ENCODE measurements around the gene KMO.

The KMO gene

DNA sequence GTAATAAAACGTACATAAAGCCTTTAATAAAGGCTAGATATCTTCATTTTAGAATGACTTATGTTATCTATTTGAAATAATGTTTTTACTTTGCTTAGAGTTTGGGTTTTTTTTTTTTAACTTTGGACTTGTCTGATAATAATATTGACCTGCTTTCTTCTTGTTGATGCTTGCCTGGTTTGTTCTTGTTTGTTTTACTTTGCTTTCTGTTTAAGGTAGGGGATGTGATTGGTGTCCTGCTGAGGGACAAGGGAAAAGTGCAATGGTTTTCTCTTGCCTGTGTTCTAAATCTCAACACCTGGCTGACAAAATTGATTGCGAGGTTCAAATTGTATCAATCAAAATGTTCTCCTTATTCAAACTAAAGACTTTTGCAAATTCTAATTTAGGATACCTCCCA is 10.5 kb upstream of the KMO start:
- no peak for DNase-seq
- H3K27me3 ChIP-seq (replicated peaks in 2 of 5; ENCODE audit: control insufficient read depth in 4 of 5, insufficient read depth in 5 of 5, low read length in 4 of 5) = peaks cover 0 to 4% (median 0%) of the 10 kb centered on the region in 5 experiments
- H3K9me3 ChIP-seq (ENCODE audit: control extremely low read depth in 1 of 5, control insufficient read depth in 4 of 5, insufficient read depth in 2 of 5, low read depth in 1 of 5, low read length in 4 of 5) = no peaks in the 10 kb centered on the region
- H3K4me3 ChIP-seq (ENCODE audit: control insufficient read depth in 1 of 7, extremely low read depth in 1 of 7, insufficient read depth in 4 of 7, low read depth in 2 of 7, low read length in 6 of 7) = no peak overlapping the region
- no peak overlapping the region for H3K27ac ChIP-seq (ENCODE audit: insufficient read depth in 1 of 2, low read depth in 1 of 2, low read length in 2 of 2, poor library complexity in 1 of 2, severe bottlenecking in 2 of 2)
- no peaks in the 10 kb centered on the region for H3K36me3 ChIP-seq (ENCODE audit: control insufficient read depth in 4 of 4, insufficient read depth in 4 of 4, low read length in 3 of 4)
- peaks cover 4 to 19% (median 12%) of the 10 kb centered on the region in 4 experiments for H3K4me1 ChIP-seq (ENCODE audit: control extremely low read depth in 1 of 4, control insufficient read depth in 4 of 4, insufficient read depth in 4 of 4, low read length in 3 of 4)
- CTCF ChIA-PET = interaction anchor here (0.5 kb wide), 1 partner anchor 28 kb away, joined by 4 read pairs; no protein-coding TSS in a partner anchor
- no CpG with 5 or more reads among the region's 2 CpGs for WGBS (ENCODE audit: insufficient coverage)
- POLR2A ChIA-PET = no interaction called here

DNA sequence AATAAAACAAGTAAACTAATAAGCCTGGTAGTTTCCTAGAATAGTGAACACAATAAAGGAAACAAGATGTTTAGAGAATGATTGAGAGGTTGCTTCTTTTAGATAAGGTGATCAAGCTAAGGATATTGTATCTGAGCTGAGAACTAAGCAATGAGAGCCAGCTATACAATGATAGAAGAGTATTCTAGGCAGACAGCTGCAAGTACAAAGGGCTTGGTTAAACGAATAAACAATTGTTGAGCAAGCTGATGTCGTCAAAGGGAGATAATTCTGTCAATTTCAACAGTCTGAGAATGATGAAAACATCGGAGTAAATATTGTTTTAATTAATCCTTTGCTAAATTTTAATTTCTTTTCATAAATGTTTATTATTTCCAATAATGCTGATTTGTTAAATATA is 7.2 kb upstream of the KMO start:
- ChIA-PET CTCF (interaction anchor here (1.2 to 1.8 kb wide), 5 partner anchors 25 to 473 kb away, joined by 3 to 6 read pairs (median 4); partner anchors contain the start of gene MAP1LC3C), POLR2A (no interaction called here)
- Histone ChIP-seq H3K27me3 (replicated peaks in 2 of 5; ENCODE audit: control insufficient read depth in 4 of 5, insufficient read depth in 5 of 5, low read length in 4 of 5) (peaks cover 0 to 4% (median 0%) of the 10 kb centered on the region in 5 experiments), H3K36me3 (ENCODE audit: control insufficient read depth in 4 of 4, insufficient read depth in 4 of 4, low read length in 3 of 4) (no peaks in the 10 kb centered on the region), H3K4me3 (ENCODE audit: control insufficient read depth in 1 of 7, extremely low read depth in 1 of 7, insufficient read depth in 4 of 7, low read depth in 2 of 7, low read length in 6 of 7) (no peak overlapping the region), H3K4me1 (ENCODE audit: control extremely low read depth in 1 of 4, control insufficient read depth in 4 of 4, insufficient read depth in 4 of 4, low read length in 3 of 4) (peaks cover 0 to 6% (median 2%) of the 10 kb centered on the region in 4 experiments), H3K27ac (ENCODE audit: insufficient read depth in 1 of 2, low read depth in 1 of 2, low read length in 2 of 2, poor library complexity in 1 of 2, severe bottlenecking in 2 of 2) (no peak overlapping the region), H3K9me3 (ENCODE audit: control extremely low read depth in 1 of 5, control insufficient read depth in 4 of 5, insufficient read depth in 2 of 5, low read depth in 1 of 5, low read length in 4 of 5) (no peaks in the 10 kb centered on the region)
- no peak for DNase-seq
- 100% methylated on average over 1 of the region's 3 CpGs for WGBS (ENCODE audit: insufficient coverage)

DNA sequence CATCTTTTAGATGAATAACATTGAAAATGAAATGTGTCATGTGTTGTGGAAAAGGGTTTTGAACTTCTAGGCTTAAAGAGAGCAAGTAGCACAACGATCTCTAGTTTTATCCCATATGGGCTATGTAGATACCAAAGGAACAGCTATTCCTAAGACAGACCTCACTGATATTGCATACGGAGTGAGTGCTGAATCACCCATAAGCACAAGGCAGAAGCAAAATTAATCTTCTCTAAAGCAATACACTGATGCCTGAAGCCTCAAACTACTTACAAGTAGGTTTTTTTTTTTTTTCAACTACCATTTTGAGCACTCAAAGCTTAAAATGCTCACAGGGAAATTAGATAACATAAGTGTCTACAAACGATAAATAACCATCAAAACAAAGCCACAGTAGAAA is 5.0 kb upstream of the KMO start:
- no peak overlapping the region for H3K4me3 ChIP-seq (ENCODE audit: control insufficient read depth in 1 of 7, extremely low read depth in 1 of 7, insufficient read depth in 4 of 7, low read depth in 2 of 7, low read length in 6 of 7)
- no peaks in the 10 kb centered on the region for H3K36me3 ChIP-seq (ENCODE audit: control insufficient read depth in 4 of 4, insufficient read depth in 4 of 4, low read length in 3 of 4)
- ChIA-PET POLR2A (no interaction called here), CTCF (interaction anchor here (1.2 kb wide), 1 partner anchor 100 kb away, joined by 3 read pairs; no protein-coding TSS in a partner anchor)
- H3K27me3 ChIP-seq (replicated peaks in 2 of 5; ENCODE audit: control insufficient read depth in 4 of 5, insufficient read depth in 5 of 5, low read length in 4 of 5) = peaks cover 0 to 4% (median 0%) of the 10 kb centered on the region in 5 experiments
- no peaks in the 10 kb centered on the region for H3K9me3 ChIP-seq (ENCODE audit: control extremely low read depth in 1 of 5, control insufficient read depth in 4 of 5, insufficient read depth in 2 of 5, low read depth in 1 of 5, low read length in 4 of 5)
- H3K4me1 ChIP-seq (ENCODE audit: control extremely low read depth in 1 of 4, control insufficient read depth in 4 of 4, insufficient read depth in 4 of 4, low read length in 3 of 4) = peaks cover 0 to 11% (median 6%) of the 10 kb centered on the region in 4 experiments
- no peak overlapping the region for H3K27ac ChIP-seq (ENCODE audit: insufficient read depth in 1 of 2, low read depth in 1 of 2, low read length in 2 of 2, poor library complexity in 1 of 2, severe bottlenecking in 2 of 2)
- DNase-seq = no peak
- 93% methylated on average over 2 of the region's 3 CpGs for WGBS (ENCODE audit: insufficient coverage)

DNA sequence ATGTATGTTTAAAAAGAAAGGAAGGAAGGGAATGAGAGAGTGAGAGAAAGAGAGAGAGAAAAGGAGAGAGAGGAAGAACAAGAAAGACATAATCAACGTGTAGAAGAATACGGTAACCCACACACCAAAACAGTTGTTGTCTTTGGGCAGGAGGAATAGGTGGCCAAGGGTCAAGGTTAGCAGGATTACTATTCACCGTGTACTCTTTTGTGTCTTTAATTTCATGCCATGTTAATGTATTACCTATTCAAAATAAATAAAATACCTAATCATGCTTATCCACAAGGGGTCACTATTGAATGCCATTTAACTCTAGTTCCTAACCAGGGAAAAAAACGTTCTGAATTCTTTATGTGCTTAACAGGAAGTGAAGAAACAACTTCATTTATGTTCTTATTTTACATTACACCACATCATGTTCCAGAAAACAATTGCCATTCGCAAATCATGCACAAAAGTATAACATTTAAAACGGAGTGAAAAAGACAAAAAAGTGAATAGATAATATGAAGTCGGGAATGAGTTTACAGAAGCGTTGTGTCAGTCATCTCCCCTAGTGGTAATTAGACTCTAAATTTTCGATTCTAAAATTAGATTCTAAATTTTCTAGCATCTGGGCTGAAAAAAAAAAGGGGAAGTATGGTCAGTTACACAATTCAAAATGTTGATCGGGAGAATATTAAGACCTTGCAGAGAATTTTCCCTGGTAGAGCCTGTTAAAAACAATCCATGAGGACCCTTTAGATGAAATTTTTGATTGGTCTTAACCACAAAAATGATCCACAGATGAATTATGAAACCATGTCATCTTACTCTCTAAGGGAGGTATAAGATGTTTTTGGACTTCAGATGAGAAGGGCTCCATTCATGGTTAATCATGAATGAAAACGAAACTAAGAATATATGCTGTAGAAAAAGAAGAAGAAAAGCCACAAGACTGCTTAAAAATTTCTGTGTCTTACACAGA is 700 bp upstream of the KMO start:
- peak; percentile 87 to 92 (median 92) for DNase-seq
- Histone ChIP-seq H3K4me3 (ENCODE audit: control insufficient read depth in 1 of 7, extremely low read depth in 1 of 7, insufficient read depth in 4 of 7, low read depth in 2 of 7, low read length in 6 of 7) (peak overlapping the region in 6 of 7 experiments; percentile 68 to 100 (median 86)), H3K27me3 (replicated peaks in 2 of 5; ENCODE audit: control insufficient read depth in 4 of 5, insufficient read depth in 5 of 5, low read length in 4 of 5) (no peaks in the 10 kb centered on the region), H3K4me1 (ENCODE audit: control extremely low read depth in 1 of 4, control insufficient read depth in 4 of 4, insufficient read depth in 4 of 4, low read length in 3 of 4) (peaks cover 0 to 22% (median 16%) of the 10 kb centered on the region in 4 experiments), H3K9me3 (ENCODE audit: control extremely low read depth in 1 of 5, control insufficient read depth in 4 of 5, insufficient read depth in 2 of 5, low read depth in 1 of 5, low read length in 4 of 5) (no peaks in the 10 kb centered on the region), H3K27ac (ENCODE audit: insufficient read depth in 1 of 2, low read depth in 1 of 2, low read length in 2 of 2, poor library complexity in 1 of 2, severe bottlenecking in 2 of 2) (peak overlapping the region; percentile 65 to 84), H3K36me3 (ENCODE audit: control insufficient read depth in 4 of 4, insufficient read depth in 4 of 4, low read length in 3 of 4) (no peaks in the 10 kb centered on the region)
- ChIA-PET CTCF (interaction anchor here (0.7 to 1.5 kb wide), 7 partner anchors 59 to 98 kb away, joined by 3 to 5 read pairs (median 4); no protein-coding TSS in a partner anchor), POLR2A (interaction anchor here (1.9 kb wide), 1 partner anchor 20 kb away, joined by 5 read pairs; no protein-coding TSS in a partner anchor)
- 0% methylated on average over 3 of the region's 11 CpGs for WGBS (ENCODE audit: insufficient coverage)

- Histone ChIP-seq H3K27me3 (replicated peaks in 2 of 5; ENCODE audit: control insufficient read depth in 4 of 5, insufficient read depth in 5 of 5, low read length in 4 of 5) (no peaks in the 10 kb centered on the region), H3K9me3 (ENCODE audit: control extremely low read depth in 1 of 5, control insufficient read depth in 4 of 5, insufficient read depth in 2 of 5, low read depth in 1 of 5, low read length in 4 of 5) (no peaks in the 10 kb centered on the region), H3K4me1 (ENCODE audit: control extremely low read depth in 1 of 4, control insufficient read depth in 4 of 4, insufficient read depth in 4 of 4, low read length in 3 of 4) (peaks cover 0 to 22% (median 16%) of the 10 kb centered on the region in 4 experiments), H3K4me3 (ENCODE audit: control insufficient read depth in 1 of 7, extremely low read depth in 1 of 7, insufficient read depth in 4 of 7, low read depth in 2 of 7, low read length in 6 of 7) (peak overlapping the region in 2 of 7 experiments; percentile 68 to 100), H3K27ac (ENCODE audit: insufficient read depth in 1 of 2, low read depth in 1 of 2, low read length in 2 of 2, poor library complexity in 1 of 2, severe bottlenecking in 2 of 2) (no peak overlapping the region), H3K36me3 (ENCODE audit: control insufficient read depth in 4 of 4, insufficient read depth in 4 of 4, low read length in 3 of 4) (no peaks in the 10 kb centered on the region)
- POLR2A ChIA-PET = interaction anchor here (1.9 kb wide), 1 partner anchor 18 kb away, joined by 5 read pairs; no protein-coding TSS in a partner anchor
- WGBS (ENCODE audit: insufficient coverage) = 96% methylated on average over 4 of the region's 7 CpGs
- no peak for DNase-seq
- CTCF ChIA-PET = interaction anchor here (1.2 kb wide), 1 partner anchor 77 kb away, joined by 4 read pairs; no protein-coding TSS in a partner anchor
Observed at GRCh38 chr1:241532864-241533263, 686 bp downstream of the KMO start.

- WGBS (ENCODE audit: insufficient coverage) = 85% methylated on average over 4 of the region's 5 CpGs
- peaks cover 0 to 22% (median 16%) of the 10 kb centered on the region in 4 experiments for H3K4me1 ChIP-seq (ENCODE audit: control extremely low read depth in 1 of 4, control insufficient read depth in 4 of 4, insufficient read depth in 4 of 4, low read length in 3 of 4)
- no peak for DNase-seq
- no peak overlapping the region for H3K27ac ChIP-seq (ENCODE audit: insufficient read depth in 1 of 2, low read depth in 1 of 2, low read length in 2 of 2, poor library complexity in 1 of 2, severe bottlenecking in 2 of 2)
- H3K36me3 ChIP-seq (ENCODE audit: control insufficient read depth in 4 of 4, insufficient read depth in 4 of 4, low read length in 3 of 4) = no peaks in the 10 kb centered on the region
- H3K27me3 ChIP-seq (replicated peaks in 2 of 5; ENCODE audit: control insufficient read depth in 4 of 5, insufficient read depth in 5 of 5, low read length in 4 of 5) = no peaks in the 10 kb centered on the region
- no peaks in the 10 kb centered on the region for H3K9me3 ChIP-seq (ENCODE audit: control extremely low read depth in 1 of 5, control insufficient read depth in 4 of 5, insufficient read depth in 2 of 5, low read depth in 1 of 5, low read length in 4 of 5)
- H3K4me3 ChIP-seq (ENCODE audit: control insufficient read depth in 1 of 7, extremely low read depth in 1 of 7, insufficient read depth in 4 of 7, low read depth in 2 of 7, low read length in 6 of 7) = peak overlapping the region in 1 of 7 experiments; percentile 68
- POLR2A ChIA-PET = interaction anchor here (1.9 kb wide), 1 partner anchor 18 kb away, joined by 5 read pairs; no protein-coding TSS in a partner anchor
- CTCF ChIA-PET = interaction anchor here (0.7 kb wide), 1 partner anchor 19 kb away, joined by 3 read pairs; no protein-coding TSS in a partner anchor
Observed at GRCh38 chr1:241533326-241534115, 1.3 kb downstream of the KMO start.
